Natural killer cell (primary cell): ENCODE results near the gene EPHB2. TPM values are rescaled to one million over a fixed set of nuclear protein-coding genes. Genes with fewer than 3 reads are reported as not detected.

Experiments
- ATAC-seq, 3 donors: fragments of 150-1000 bp in 2 of 3; fragments of 200-7000 bp in 1 of 3; cut with Tn5 transposase; 1 replicate in 1 of 3; 2 replicates in 2 of 3; pipeline ENCODE4 v1.10.0; 2021; ENCODE audit warnings: mild to moderate bottlenecking in 2 of 3, moderate library complexity in 2 of 3
- DNase-seq, 2 donors: peaks; one replicate each; pipeline versions ENCODE4 v3.0.0 to v3.0.0-alpha.2; 2013 to 2021; ENCODE audit warnings: mixed read lengths in 1 of 2
- H3K27ac ChIP-seq: one replicate; pipeline ENCODE4 v1.5.1; 2013; ENCODE audit warnings: mild to moderate bottlenecking, low read length
- H3K27me3 ChIP-seq: one replicate; pipeline ENCODE4 v1.6.1; 2013; ENCODE audit warnings: low read length; ENCODE audit not compliant: control insufficient read depth, insufficient read depth
- H3K36me3 ChIP-seq: one replicate; pipeline ENCODE4 v1.6.1; 2013; ENCODE audit warnings: low read length; ENCODE audit not compliant: control insufficient read depth, insufficient read depth
- H3K4me1 ChIP-seq: one replicate; pipeline ENCODE4 v1.6.1; 2013; ENCODE audit warnings: low read length; ENCODE audit not compliant: control insufficient read depth, insufficient read depth
- H3K4me3 ChIP-seq: one replicate; pipeline ENCODE4 v1.5.1; 2013; ENCODE audit warnings: low read length
- H3K9me3 ChIP-seq: one replicate; pipeline ENCODE4 v1.6.1; 2013; ENCODE audit warnings: low read length; ENCODE audit not compliant: control insufficient read depth, insufficient read depth
- H3K27ac Mint-ChIP-seq, 2 donors: one replicate each; pipeline ENCODE4 v1.8.0; 2022; ENCODE audit warnings: mild to moderate bottlenecking in 2 of 2, mixed read lengths in 2 of 2, moderate library complexity in 1 of 2
- H3K27me3 Mint-ChIP-seq, 2 donors: one replicate each; pipeline ENCODE4 v1.8.0; 2022; ENCODE audit warnings: low read depth in 2 of 2, mixed read lengths in 2 of 2
- H3K36me3 Mint-ChIP-seq: one replicate; pipeline ENCODE4 v1.8.0; 2022; ENCODE audit warnings: mixed read lengths
- H3K4me1 Mint-ChIP-seq, 2 donors: one replicate each; pipeline ENCODE4 v1.8.0; 2022; ENCODE audit warnings: mixed read lengths in 2 of 2
- H3K4me3 Mint-ChIP-seq: one replicate; pipeline ENCODE4 v1.8.0; 2022; ENCODE audit warnings: mild to moderate bottlenecking, moderate library complexity, mixed read lengths
- H3K9me3 Mint-ChIP-seq, 2 donors: one replicate each; pipeline ENCODE4 v1.8.0; 2022; ENCODE audit warnings: mixed read lengths in 2 of 2
- WGBS: methylation state at CpG from one replicate; pipeline ENCODE4 v1.1.7; 2013; ENCODE audit warnings: missing lambda C conversion rate; ENCODE audit not compliant: insufficient coverage; 5-methylcytosine and 5-hydroxymethylcytosine counted together
- intact Hi-C: fragments of 100-400 bp; cut with micrococcal nuclease; formaldehyde crosslinking; loops from one replicate; pipeline ENCODE4 v1.14.2; 2022
- total RNA-seq, 4 donors: library from RNA; stranded (reverse); fragments of 120-200 nt in 1 of 4; gene quantifications; one replicate each; pipeline versions ENCODE4 v1.2.3 to v1.2.4, GENCODE V29; 2013 to 2022
- TF ChIP-seq, protein P1 (sequence below): fragments of 200-600 bp; IDR thresholded peaks from one replicate; pipeline ENCODE4 v1.8.0; 2022; ENCODE audit warnings: antibody characterized with exemption

EPHB2 gene
- total RNA-seq, 3 donors from 2014 or later (not counting 1 experiment from before 2014, with no cell fraction given): 0.14 to 0.23 TPM; not detected in 1

DNA sequence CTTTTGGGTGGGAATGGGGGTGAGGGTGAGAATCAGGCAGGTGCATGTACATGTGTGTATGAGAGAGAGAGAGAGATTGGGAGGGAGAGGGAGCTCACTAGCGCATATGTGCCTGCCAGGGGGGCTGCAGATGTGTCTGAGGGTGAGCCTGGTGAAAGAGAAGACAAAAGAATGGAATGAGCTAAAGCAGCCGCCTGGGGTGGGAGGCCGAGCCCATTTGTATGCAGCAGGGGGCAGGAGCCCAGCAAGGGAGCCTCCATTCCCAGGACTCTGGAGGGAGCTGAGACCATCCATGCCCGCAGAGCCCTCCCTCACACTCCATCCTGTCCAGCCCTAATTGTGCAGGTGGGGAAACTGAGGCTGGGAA is 95.0 kb downstream of the EPHB2 start:
- Histone ChIP-seq H3K27me3 (no peaks in the 10 kb centered on the region), H3K36me3 (no peaks in the 10 kb centered on the region), H3K9me3 (no peaks in the 10 kb centered on the region), H3K4me1 (no peaks in the 10 kb centered on the region), H3K27ac (no peak overlapping the region), H3K4me3 (no peak overlapping the region)
- no peak overlapping the region for H3K4me3 Mint-ChIP-seq
- no peak overlapping the region for H3K27ac Mint-ChIP-seq
- intact Hi-C loops: no loop called here
- no peak for ATAC-seq
- H3K4me1 Mint-ChIP-seq: no peaks in the 10 kb centered on the region
- TF ChIP-seq, protein P1, sequence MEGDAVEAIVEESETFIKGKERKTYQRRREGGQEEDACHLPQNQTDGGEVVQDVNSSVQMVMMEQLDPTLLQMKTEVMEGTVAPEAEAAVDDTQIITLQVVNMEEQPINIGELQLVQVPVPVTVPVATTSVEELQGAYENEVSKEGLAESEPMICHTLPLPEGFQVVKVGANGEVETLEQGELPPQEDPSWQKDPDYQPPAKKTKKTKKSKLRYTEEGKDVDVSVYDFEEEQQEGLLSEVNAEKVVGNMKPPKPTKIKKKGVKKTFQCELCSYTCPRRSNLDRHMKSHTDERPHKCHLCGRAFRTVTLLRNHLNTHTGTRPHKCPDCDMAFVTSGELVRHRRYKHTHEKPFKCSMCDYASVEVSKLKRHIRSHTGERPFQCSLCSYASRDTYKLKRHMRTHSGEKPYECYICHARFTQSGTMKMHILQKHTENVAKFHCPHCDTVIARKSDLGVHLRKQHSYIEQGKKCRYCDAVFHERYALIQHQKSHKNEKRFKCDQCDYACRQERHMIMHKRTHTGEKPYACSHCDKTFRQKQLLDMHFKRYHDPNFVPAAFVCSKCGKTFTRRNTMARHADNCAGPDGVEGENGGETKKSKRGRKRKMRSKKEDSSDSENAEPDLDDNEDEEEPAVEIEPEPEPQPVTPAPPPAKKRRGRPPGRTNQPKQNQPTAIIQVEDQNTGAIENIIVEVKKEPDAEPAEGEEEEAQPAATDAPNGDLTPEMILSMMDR: no peak
- WGBS: 92% methylated on average over 4 of the region's 4 CpGs
- H3K9me3 Mint-ChIP-seq: no peaks in the 10 kb centered on the region
- H3K27me3 Mint-ChIP-seq: no peaks in the 10 kb centered on the region
- DNase-seq: no peak
- no peaks in the 10 kb centered on the region for H3K36me3 Mint-ChIP-seq

DNA sequence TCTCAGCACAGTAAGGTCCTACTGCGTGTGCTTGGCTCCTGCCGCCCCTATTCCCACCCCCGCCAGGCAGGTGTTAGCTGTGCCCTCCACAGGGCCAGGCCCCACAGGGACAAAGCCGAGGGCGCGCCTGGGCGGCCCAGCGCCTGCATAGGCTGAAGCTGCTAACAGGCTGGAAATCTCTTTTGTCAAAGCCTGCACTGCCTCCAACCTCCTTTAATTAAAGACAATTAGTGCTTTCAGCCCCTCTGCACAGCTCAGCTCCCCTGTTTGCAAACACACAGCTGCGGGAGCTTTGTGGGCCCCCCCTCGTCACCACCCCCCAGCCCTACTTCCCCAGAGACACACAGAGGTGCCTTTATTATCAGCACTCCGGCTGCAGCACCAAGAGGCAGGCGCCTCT is 95.9 kb downstream of the EPHB2 start:
- Mint-ChIP-seq H3K27me3 (no peaks in the 10 kb centered on the region), H3K27ac (no peak overlapping the region), H3K4me3 (no peak overlapping the region), H3K9me3 (no peaks in the 10 kb centered on the region), H3K36me3 (no peaks in the 10 kb centered on the region), H3K4me1 (no peaks in the 10 kb centered on the region)
- Histone ChIP-seq H3K36me3 (no peaks in the 10 kb centered on the region), H3K4me3 (no peak overlapping the region), H3K4me1 (no peaks in the 10 kb centered on the region), H3K9me3 (no peaks in the 10 kb centered on the region), H3K27ac (no peak overlapping the region), H3K27me3 (no peaks in the 10 kb centered on the region)
- intact Hi-C loops: no loop called here
- 87% methylated on average over 12 of the region's 12 CpGs for WGBS
- ATAC-seq (no peak), DNase-seq (no peak)
- TF ChIP-seq, protein P1: no peak

DNA sequence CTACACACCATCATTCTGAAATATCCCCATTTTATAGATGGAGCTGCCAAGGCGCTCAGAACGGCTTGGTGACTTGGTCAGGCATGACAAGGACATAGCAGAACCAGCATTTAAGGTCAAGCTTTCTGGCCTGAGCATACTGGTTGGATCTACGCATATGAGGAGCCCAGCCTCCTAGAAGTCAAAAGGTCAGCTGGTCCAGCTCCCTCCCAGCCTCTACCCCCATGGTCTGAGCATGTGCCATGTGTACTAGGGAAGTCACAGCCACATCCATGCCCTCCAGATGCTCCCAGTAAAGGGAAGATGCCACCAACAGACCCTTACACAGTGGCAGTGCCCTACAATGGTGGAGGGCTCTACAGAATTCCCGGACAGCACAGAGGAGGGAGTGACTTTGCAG is 96.7 kb downstream of the EPHB2 start:
- no peaks in the 10 kb centered on the region for H3K27me3 Mint-ChIP-seq
- TF ChIP-seq, protein P1: no peak

DNA sequence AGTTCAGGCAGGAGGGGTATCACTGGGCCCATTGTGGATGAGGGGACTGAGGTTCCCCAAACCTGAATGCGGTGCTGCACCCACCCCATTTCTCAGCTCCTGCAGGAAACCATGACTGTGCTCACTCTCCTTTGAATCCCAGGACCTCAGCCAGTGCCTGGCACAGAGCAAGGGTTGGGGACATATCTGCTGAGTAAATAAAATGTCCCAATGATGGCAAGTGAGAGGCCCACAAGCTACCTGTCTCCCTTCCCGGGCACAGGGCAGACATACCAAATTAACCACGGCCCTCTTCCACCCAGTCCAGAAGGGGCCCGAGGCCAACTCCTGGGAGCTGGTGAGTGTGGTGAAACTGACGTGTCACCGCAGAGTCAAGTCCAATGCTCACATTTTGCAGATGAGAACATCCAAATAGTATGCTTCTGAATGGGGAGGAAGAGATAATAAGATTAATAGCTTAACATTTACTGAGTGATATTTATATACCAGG is 97.6 kb downstream of the EPHB2 start:
- WGBS: 97% methylated on average over 6 of the region's 6 CpGs
- no peak overlapping the region for H3K27ac ChIP-seq
- no peaks in the 10 kb centered on the region for H3K36me3 ChIP-seq
- Mint-ChIP-seq H3K36me3 (no peaks in the 10 kb centered on the region), H3K4me3 (no peak overlapping the region), H3K4me1 (peaks cover 0 to 5% of the 10 kb centered on the region in 2 donors), H3K27ac (no peak overlapping the region), H3K9me3 (no peaks in the 10 kb centered on the region), H3K27me3 (no peaks in the 10 kb centered on the region)
- no peaks in the 10 kb centered on the region for H3K9me3 ChIP-seq
- TF ChIP-seq, protein P1: no peak
- ATAC-seq (no peak), DNase-seq (no peak)
- H3K27me3 ChIP-seq: no peaks in the 10 kb centered on the region
- intact Hi-C loops: no loop called here
- H3K4me3 ChIP-seq: no peak overlapping the region
- no peaks in the 10 kb centered on the region for H3K4me1 ChIP-seq

More for the DNA sequence above, 96.7 kb downstream of the EPHB2 start:
- no peak for DNase-seq
- H3K4me1 Mint-ChIP-seq: peaks cover 0 to 4% of the 10 kb centered on the region in 2 donors
- no peak overlapping the region for H3K27ac ChIP-seq
- intact Hi-C loops: no loop called here
- WGBS: 82% methylated on average over 4 of the region's 4 CpGs
- no peaks in the 10 kb centered on the region for H3K4me1 ChIP-seq
- H3K27ac Mint-ChIP-seq: no peak overlapping the region
- H3K27me3 ChIP-seq: no peaks in the 10 kb centered on the region
- no peaks in the 10 kb centered on the region for H3K9me3 Mint-ChIP-seq
- H3K4me3 Mint-ChIP-seq: no peak overlapping the region
- no peak for ATAC-seq
- H3K36me3 ChIP-seq: no peaks in the 10 kb centered on the region
- H3K9me3 ChIP-seq: no peaks in the 10 kb centered on the region
- no peaks in the 10 kb centered on the region for H3K36me3 Mint-ChIP-seq
- H3K4me3 ChIP-seq: no peak overlapping the region
